MM.1S (cell line): ENCODE results near the gene UCN3.

Source experiments
- EZH2 ChIP-seq: fragments of 300-600 bp; sonication (generic); optimal IDR thresholded peaks from 2 replicates; pipeline ENCODE3; 2017; ENCODE audit warnings: low read depth, mild to moderate bottlenecking, antibody characterized with exemption, low read length, mixed read lengths
- EZH2phosphoT487 ChIP-seq: fragments of 300-600 bp; sonication (generic); IDR thresholded peaks from 2 replicates; pipeline ENCODE4 v1.6.1; 2018; ENCODE audit warnings: antibody characterized with exemption, low read length
- TF ChIP-seq, protein P1 (sequence below): fragments of 300-600 bp; sonication (generic); IDR thresholded peaks from 2 replicates; pipeline ENCODE4 v1.5.1; 2016; ENCODE audit warnings: antibody characterized with exemption, low read length, mixed read lengths

DNA sequence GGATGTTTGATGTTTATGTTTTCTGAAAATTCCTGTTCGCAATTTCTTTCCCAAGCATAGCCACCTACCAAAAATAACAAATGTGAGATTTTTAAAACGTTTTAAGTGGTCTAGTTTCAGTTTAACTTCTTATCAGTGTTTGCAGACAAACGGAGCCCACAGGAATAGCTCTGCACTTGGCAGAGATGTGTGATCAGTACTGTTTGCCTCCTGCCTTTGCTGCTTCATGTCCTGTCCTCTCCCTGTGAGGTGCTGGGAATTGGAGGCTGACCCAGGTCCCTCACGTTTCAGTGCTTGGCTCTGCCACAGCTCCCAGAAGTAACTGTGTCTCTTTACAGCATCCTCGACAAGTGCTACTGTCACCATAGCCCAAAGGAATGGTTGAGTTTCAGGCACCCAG, 1.2 kb downstream of the UCN3 start:
- TF ChIP-seq, protein P1, sequence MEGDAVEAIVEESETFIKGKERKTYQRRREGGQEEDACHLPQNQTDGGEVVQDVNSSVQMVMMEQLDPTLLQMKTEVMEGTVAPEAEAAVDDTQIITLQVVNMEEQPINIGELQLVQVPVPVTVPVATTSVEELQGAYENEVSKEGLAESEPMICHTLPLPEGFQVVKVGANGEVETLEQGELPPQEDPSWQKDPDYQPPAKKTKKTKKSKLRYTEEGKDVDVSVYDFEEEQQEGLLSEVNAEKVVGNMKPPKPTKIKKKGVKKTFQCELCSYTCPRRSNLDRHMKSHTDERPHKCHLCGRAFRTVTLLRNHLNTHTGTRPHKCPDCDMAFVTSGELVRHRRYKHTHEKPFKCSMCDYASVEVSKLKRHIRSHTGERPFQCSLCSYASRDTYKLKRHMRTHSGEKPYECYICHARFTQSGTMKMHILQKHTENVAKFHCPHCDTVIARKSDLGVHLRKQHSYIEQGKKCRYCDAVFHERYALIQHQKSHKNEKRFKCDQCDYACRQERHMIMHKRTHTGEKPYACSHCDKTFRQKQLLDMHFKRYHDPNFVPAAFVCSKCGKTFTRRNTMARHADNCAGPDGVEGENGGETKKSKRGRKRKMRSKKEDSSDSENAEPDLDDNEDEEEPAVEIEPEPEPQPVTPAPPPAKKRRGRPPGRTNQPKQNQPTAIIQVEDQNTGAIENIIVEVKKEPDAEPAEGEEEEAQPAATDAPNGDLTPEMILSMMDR, result no peak
- no peak for TF ChIP-seq EZH2phosphoT487
- TF ChIP-seq EZH2, result no peak
